ENCODE results near the gene KCNJ12. TPM values are rescaled to one million over a fixed set of nuclear protein-coding genes. Genes with fewer than 3 reads are reported as not detected.

KCNJ12 gene
- total and polyA plus RNA-seq, 2 of the 13 experiments (the other 11 are each of a cell fraction or from before 2014, with no cell fraction given) = not detected

GRCh38 chr17:21351366-21352065 lies 24.6 kb upstream of the KCNJ12 start:
- POLR2A ChIA-PET = no interaction called here
- Histone ChIP-seq H3K9ac (ENCODE audit: insufficient read depth, low read depth, low read length) (no peak overlapping the region), H4K20me1 (ENCODE audit: insufficient read depth, low read length) (no peaks in the 10 kb centered on the region), H2AFZ (ENCODE audit: low read length) (no peak overlapping the region), H3K79me2 (ENCODE audit: insufficient read depth, low read length) (no peaks in the 10 kb centered on the region), H3K4me2 (ENCODE audit: low read depth, low read length) (no peak overlapping the region), H3K4me1 (ENCODE audit: insufficient read depth, low read length) (no peaks in the 10 kb centered on the region), H3K27me3 (ENCODE audit: control insufficient read depth in 1 of 2, insufficient read depth in 2 of 2, low read length in 2 of 2) (peaks cover 3 to 7% of the 10 kb centered on the region in 2 experiments; a peak in 2 of 5 replicates), H3K36me3 (replicated peaks in 1 of 2; ENCODE audit: control insufficient read depth in 1 of 2, insufficient read depth in 2 of 2, low read length in 2 of 2) (no peaks in the 10 kb centered on the region), H3K27ac (ENCODE audit: extremely low read length, insufficient read depth, low read length) (no peak overlapping the region), H3K9me3 (ENCODE audit: low read length) (no peaks in the 10 kb centered on the region), H3K4me3 (replicated peaks in 1 of 3; ENCODE audit: insufficient read depth in 1 of 3, low read depth in 2 of 3, low read length in 3 of 3) (no peak overlapping the region)
- CTCF ChIA-PET (ENCODE audit: low intra/inter-chr PET ratio, low total read pairs) = no interaction called here
- ATAC-seq (no peak), DNase-seq (ENCODE audit: low spot score) (no peak), FAIRE-seq (no peak)
- in situ Hi-C loops (cut with HindIII; ENCODE audit: extremely low pct_ligation_motif_present, low pct_unique_long_range_greater_than_20kb) (no loop called here), intact Hi-C loops (cut with micrococcal nuclease; ENCODE audit: unreplicated experiment) (no loop called here)
- TF ChIP-seq MXI1 (IDR thresholded peaks at IDR 0.05; ENCODE audit: borderline replicate concordance, low read depth, low read length) (no peak), ZNF224 (CRISPR knock-in tag; IDR thresholded peaks at IDR 0.05) (no peak), ZNF33A (CRISPR knock-in tag; IDR thresholded peaks at IDR 0.05; ENCODE audit: borderline replicate concordance) (no peak), POLR2G (IDR thresholded peaks at IDR 0.05; ENCODE audit: low read depth, low read length) (no peak), MEIS1 (CRISPR knock-in tag; IDR thresholded peaks at IDR 0.05; ENCODE audit: borderline replicate concordance) (no peak), CBX2 (IDR thresholded peaks at IDR 0.05; ENCODE audit: low read depth, low read length) (no peak), CBX2 (CRISPR knock-in tag; IDR thresholded peaks at IDR 0.05; ENCODE audit: low read depth) (no peak), ZNF264 (CRISPR knock-in tag; IDR thresholded peaks at IDR 0.05) (no peak), ZBTB26 (CRISPR knock-in tag; IDR thresholded peaks at IDR 0.05; ENCODE audit: borderline replicate concordance) (no peak), CENPBD1 (CRISPR knock-in tag; IDR thresholded peaks at IDR 0.05; ENCODE audit: borderline replicate concordance, low read depth) (no peak), NFATC3 (CRISPR knock-in tag; IDR thresholded peaks at IDR 0.05) (no peak), E2F1 (CRISPR knock-in tag; IDR thresholded peaks at IDR 0.05) (no peak), GPBP1L1 (CRISPR knock-in tag; IDR thresholded peaks at IDR 0.05) (no peak), ZFP1 (CRISPR knock-in tag; IDR thresholded peaks at IDR 0.05) (no peak), JUND (CRISPR knock-in tag; IDR thresholded peaks at IDR 0.05) (no peak), ZNF136 (CRISPR knock-in tag; IDR thresholded peaks at IDR 0.05; ENCODE audit: low read depth) (no peak), NFE2 (CRISPR knock-in tag; IDR thresholded peaks at IDR 0.05) (no peak), THAP9 (CRISPR knock-in tag; IDR thresholded peaks at IDR 0.05; ENCODE audit: borderline replicate concordance) (no peak)
- BruUV-seq (replicated peaks) = no TSS peak
- WGBS (ENCODE audit: low lambda C conversion rate) = 27% methylated on average over 3 of the region's 3 CpGs

Data from HepG2 (cell line).